Psoas muscle (tissue), 8 donors: ENCODE data around the gene TJP3. TPM values are rescaled to one million over a fixed set of nuclear protein-coding genes. Genes with fewer than 3 reads are reported as not detected.
A peak's percentile ranks its signal among the peaks of the same experiment; 100 is the strongest.

ENCODE experiments used
- ATAC-seq, 4 donors: fragments of 200-7000 bp; cut with Tn5 transposase; one replicate each; pipeline ENCODE4 v1.9.1; 2020; ENCODE audit warnings: moderate library complexity in 3 of 4, mild to moderate bottlenecking in 2 of 4
- DNase-seq, 2 donors: peaks; one replicate each; pipeline ENCODE4 v3.0.0-alpha.2; 2020
- H3K27ac ChIP-seq: fragments of 200-600 bp; one replicate; pipeline ENCODE4 v1.8.0; 2022
- H3K27me3 ChIP-seq, 3 donors: fragments of 200-600 bp in 1 of 3; one replicate each; pipeline versions ENCODE4 v1.6.1 to v1.8.0; 2013 to 2022; ENCODE audit warnings: low read length in 2 of 3, mild to moderate bottlenecking in 2 of 3, moderate library complexity in 1 of 3; ENCODE audit not compliant: insufficient read depth in 3 of 3
- H3K36me3 ChIP-seq, 2 donors: fragments of 200-600 bp in 1 of 2; one replicate each; pipeline versions ENCODE4 v1.6.1 to v1.8.0; 2013 to 2022; ENCODE audit warnings: low read depth in 1 of 2, mild to moderate bottlenecking in 1 of 2, moderate library complexity in 1 of 2; ENCODE audit not compliant: insufficient read depth in 1 of 2
- H3K4me1 ChIP-seq: fragments of 200-600 bp; one replicate; pipeline ENCODE4 v1.8.0; 2022
- H3K4me3 ChIP-seq: fragments of 200-600 bp; one replicate; pipeline ENCODE4 v1.8.0; 2022; ENCODE audit warnings: mild to moderate bottlenecking
- H3K9me3 ChIP-seq: fragments of 200-600 bp; one replicate; pipeline ENCODE4 v1.8.0; 2022
- WGBS, 3 donors: extraction: QIAGEN DNeasy Blood & Tissue Kit; methylation state at CpG; one replicate each; pipeline versions ENCODE4 v1.1.6 to v1.1.7; 2013; 5-methylcytosine and 5-hydroxymethylcytosine counted together
- intact Hi-C, 2 donors: fragments of 100-400 bp; cut with DNase I; formaldehyde crosslinking; loops; one replicate each; pipeline versions ENCODE4 v1.11.0 to v1.14.2; 2022
- polyA plus RNA-seq, 3 donors: library from polyadenylated mRNA; stranded (reverse); fragments of 200-250 nt; gene quantifications; one replicate each; pipeline ENCODE4 v1.2.3, GENCODE V29; 2013
- total RNA-seq, 4 donors: library from RNA; stranded (reverse); fragmentation: NEBNext Ultra II Directional in 2 of 4; extraction: Animal tissue kit (Norgen Biotek cat#: 25700) in 2 of 4; gene quantifications; one replicate each; pipeline versions ENCODE4 v1.2.1 to v1.2.4, GENCODE V29; 2021 to 2023
- TF ChIP-seq, protein P1 (sequence below): fragments of 200-600 bp; IDR thresholded peaks from one replicate; pipeline ENCODE4 v1.8.0; 2022; ENCODE audit warnings: antibody characterized with exemption
- donor health status: healthy with polysubstance abuse.
- donor health status: DM: no; HTN: no; CAD: no; lungs with moderate emphysema.
- donor health status: Bipolar disorder and iron deficiency.
- donor health status: healthy.
- donor health status: DM: yes; HTN: yes; CAD: no.
- donor health status: DM: no; HTN: no; CAD: no.
- donor health status: DM: no; HTN: no; CAD: no.
- donor health status: DM: yes; HTN: yes; CAD: no.

Gene TJP3
- total and polyA plus RNA-seq, 7 donors, result 0.21 to 2.7 (median 0.48) TPM; not detected in 1

DNA sequence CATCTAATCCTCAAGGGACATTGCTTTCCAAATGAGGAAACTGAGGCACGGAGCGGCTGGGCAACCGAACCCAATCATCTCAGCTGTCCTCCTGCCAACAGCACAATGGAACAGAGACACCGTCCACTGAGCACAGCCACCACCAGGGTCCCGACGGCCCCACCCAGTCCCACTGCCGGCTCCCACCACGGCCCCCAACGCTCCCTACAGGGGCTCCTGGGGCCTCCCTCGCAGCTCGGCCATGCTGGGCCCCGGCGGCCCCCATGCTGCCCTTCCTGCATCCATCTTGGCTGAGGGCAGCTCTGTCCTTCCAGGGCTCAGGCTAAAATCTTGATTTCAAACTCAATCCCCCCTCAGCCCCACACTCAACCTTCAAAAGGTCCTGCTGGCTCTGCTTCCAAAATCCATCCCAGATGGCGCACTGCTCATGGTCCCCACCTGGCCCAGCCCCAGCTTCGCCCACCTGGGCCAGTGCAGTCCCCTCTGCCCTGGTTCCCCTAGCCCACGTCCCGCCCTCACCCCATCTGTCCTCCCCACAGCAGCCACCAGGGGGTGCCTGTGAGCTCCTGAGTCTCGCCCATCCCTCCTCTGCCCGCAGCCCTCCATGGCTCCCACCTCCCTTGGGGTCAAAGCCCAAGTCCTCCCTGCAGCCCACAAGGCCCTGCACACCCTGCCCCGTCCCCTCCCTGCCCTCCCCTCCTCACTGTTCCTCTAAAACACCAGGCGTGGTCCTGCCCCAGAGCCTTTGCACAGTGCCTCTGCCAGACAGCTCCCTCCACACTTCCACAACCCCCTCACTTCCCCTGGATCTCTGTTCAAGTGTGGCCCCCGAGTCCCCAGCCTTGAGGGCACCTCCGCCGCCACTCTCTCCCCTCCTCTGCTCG lies 15.8 kb upstream of the TJP3 start:
- H3K36me3 ChIP-seq, result peaks cover 0 to 4% of the 10 kb centered on the region in 2 donors
- ATAC-seq, result peak in 2 of 4 donors; percentile 42 to 54
- DNase-seq, result no peak
- no peak overlapping the region for H3K4me3 ChIP-seq
- peaks cover 4% of the 10 kb centered on the region for H3K4me1 ChIP-seq
- intact Hi-C loops, result no loop called here
- WGBS, 3 donors, result 86 to 91% (median 90%) methylated on average over 24 to 25 of the region's 25 CpGs
- no peaks in the 10 kb centered on the region for H3K27me3 ChIP-seq
- no peaks in the 10 kb centered on the region for H3K9me3 ChIP-seq
- no peak overlapping the region for H3K27ac ChIP-seq
- TF ChIP-seq, protein P1, sequence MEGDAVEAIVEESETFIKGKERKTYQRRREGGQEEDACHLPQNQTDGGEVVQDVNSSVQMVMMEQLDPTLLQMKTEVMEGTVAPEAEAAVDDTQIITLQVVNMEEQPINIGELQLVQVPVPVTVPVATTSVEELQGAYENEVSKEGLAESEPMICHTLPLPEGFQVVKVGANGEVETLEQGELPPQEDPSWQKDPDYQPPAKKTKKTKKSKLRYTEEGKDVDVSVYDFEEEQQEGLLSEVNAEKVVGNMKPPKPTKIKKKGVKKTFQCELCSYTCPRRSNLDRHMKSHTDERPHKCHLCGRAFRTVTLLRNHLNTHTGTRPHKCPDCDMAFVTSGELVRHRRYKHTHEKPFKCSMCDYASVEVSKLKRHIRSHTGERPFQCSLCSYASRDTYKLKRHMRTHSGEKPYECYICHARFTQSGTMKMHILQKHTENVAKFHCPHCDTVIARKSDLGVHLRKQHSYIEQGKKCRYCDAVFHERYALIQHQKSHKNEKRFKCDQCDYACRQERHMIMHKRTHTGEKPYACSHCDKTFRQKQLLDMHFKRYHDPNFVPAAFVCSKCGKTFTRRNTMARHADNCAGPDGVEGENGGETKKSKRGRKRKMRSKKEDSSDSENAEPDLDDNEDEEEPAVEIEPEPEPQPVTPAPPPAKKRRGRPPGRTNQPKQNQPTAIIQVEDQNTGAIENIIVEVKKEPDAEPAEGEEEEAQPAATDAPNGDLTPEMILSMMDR, result peak; percentile 31

DNA sequence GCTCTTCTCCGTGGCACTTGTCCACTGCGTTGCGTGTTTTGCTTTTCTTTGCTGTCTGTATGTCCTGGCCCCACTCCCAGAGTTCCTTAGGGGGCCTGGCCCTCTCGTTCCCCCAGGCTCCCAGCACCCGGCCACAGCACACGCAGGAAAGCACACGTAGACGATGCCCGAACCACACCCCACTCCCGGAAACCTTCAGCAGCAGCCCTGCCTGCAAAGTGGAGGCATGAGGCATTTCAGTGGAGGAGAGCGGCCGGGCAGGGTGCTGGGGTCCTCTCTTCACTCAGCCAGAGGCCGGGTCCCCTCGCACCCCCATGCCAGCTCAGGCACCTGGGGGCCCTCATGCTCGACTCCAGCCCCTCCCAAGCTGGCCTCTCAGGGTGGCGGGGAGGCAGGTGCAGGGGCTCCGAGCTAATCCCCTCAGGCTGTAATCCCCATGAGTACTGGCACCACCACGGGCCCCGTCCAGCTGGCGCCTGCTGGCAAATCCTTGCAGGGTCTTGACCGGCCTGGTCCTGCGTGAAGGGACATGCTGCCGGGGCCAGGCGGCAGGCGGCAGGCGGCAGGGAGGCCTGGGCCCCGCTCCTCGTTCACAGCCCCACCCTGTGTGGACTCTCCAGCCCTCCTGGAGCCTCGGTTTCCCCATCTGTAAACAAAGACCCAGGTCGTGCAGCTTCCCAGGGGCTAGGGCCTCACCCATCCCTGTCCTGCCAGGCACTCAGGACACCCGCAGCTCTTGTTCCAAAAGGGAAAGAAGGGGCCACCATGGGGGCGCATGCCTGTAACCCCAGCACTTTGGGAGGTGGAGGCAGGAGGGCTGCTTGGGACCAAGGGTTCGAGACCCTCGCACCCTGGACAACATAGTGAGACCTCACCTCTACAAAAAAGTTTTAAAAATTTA lies 14.9 kb upstream of the TJP3 start:
- Histone ChIP-seq H3K4me1 (peaks cover 6% of the 10 kb centered on the region), H3K36me3 (peaks cover 0 to 4% of the 10 kb centered on the region in 2 donors), H3K27me3 (no peaks in the 10 kb centered on the region), H3K4me3 (no peak overlapping the region), H3K27ac (no peak overlapping the region), H3K9me3 (no peaks in the 10 kb centered on the region)
- ATAC-seq (no peak), DNase-seq (no peak)
- 64 to 77% (median 67%) methylated on average over 33 to 34 of the region's 34 CpGs for WGBS, 3 donors
- intact Hi-C loops, result no loop called here
- TF ChIP-seq, protein P1, result no peak

DNA sequence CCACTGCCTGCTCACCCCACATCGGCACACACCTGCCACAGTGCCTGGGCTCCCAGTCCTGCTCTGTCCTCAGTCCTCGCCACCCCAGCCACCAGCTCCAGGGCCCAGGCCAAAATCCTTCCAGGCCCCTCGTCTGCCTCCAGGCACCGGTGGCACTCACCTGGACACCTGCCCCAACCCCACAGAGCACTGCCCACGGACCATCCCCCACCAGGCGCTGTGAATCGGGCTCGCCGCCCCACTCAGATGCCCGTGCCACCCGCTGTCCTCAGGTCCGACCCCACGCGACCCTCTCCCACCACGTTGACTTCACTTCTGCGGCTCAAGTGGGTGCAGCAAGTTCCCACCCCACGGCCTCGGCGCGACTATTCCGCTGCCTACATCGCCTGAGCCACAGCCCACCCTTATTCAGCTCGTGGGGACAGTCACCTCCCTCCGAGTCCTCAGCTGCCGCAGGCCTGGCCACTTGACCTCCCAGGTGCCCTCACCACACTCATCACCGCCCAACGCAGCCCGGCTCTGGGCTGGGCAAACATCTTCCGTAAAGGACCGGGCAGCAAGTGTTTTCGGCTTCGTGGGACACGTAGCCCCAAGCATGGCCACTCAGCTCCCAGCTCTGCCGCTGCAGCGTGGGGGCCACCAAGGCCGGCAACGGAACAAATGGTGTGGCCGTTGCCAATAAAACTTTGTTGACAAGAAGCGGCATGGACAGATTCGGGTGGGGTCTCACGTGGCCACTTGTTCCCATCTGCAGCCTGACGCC lies 13.6 kb upstream of the TJP3 start:
- H3K9me3 ChIP-seq, result no peaks in the 10 kb centered on the region
- H3K4me3 ChIP-seq, result no peak overlapping the region
- WGBS, 3 donors, result 91 to 92% (median 91%) methylated on average over 42 of the region's 42 CpGs
- peaks cover 0 to 4% of the 10 kb centered on the region in 2 donors for H3K36me3 ChIP-seq
- no peaks in the 10 kb centered on the region for H3K27me3 ChIP-seq
- ATAC-seq, result no peak
- no peak for DNase-seq
- H3K4me1 ChIP-seq, result peaks cover 10% of the 10 kb centered on the region
- TF ChIP-seq, protein P1, result no peak
- no peak overlapping the region for H3K27ac ChIP-seq
- intact Hi-C loops, result no loop called here

DNA sequence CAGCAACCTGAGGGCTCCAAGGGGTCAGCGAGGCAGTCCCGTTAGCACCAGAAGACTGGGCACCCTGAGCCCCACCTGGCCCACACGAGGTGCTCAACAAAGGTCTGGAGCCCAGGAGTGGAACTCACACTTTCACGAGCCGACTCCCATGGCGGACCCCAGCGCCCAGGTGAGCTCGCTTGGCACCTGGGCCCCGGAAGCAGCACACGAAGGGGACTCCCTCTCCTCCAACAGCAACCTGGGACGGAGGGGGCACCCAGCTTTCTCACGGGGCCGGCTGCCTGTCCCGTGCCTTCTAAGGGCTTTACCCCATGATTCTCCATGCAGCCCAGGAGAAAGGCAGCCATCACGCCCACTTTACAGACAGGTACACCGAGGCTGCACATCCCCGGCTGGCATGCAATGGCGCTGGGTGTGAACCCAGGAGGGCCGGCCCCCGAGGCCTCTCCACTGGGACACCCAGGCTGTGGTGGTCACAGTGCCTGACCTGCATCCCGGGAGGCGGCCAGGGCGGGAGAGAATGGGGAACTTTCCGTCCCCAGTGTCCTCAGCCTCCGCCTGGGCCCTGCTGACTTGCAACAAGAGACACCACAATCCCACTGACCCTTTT lies 13.0 kb upstream of the TJP3 start:
- Histone ChIP-seq H3K4me3 (no peak overlapping the region), H3K27ac (no peak overlapping the region), H3K27me3 (no peaks in the 10 kb centered on the region), H3K4me1 (peaks cover 10% of the 10 kb centered on the region), H3K36me3 (peaks cover 0 to 4% of the 10 kb centered on the region in 2 donors), H3K9me3 (no peaks in the 10 kb centered on the region)
- intact Hi-C loops, result no loop called here
- TF ChIP-seq, protein P1, result no peak
- DNase-seq, result no peak
- no peak for ATAC-seq
- 94 to 95% (median 95%) methylated on average over 25 of the region's 25 CpGs for WGBS, 3 donors
